HepG2 (cell line): ENCODE results near the gene ZDHHC19. TPM values are rescaled to one million over a fixed set of nuclear protein-coding genes. Genes with fewer than 3 reads are reported as not detected.
A peak's percentile ranks its signal among the peaks of the same experiment; 100 is the strongest.

ENCODE experiments used
- ATAC-seq: fragments of 200-7000 bp; cut with Tn5 transposase; 3 replicates; pipeline ENCODE4 v1.9.1; 2020; ENCODE audit warnings: mild to moderate bottlenecking, moderate library complexity
- BruUV-seq: library from RNA; stranded (reverse); fragments of 400-500 nt; replicated peaks from 2 replicates; lab custom pipeline; 2021; lab: Mats Ljungman, UMichigan
- CTCF ChIA-PET: fragments of 300-600 bp; formaldehyde crosslinking; extraction: SDS; loops from one replicate; lab custom pipeline; 2021; ENCODE audit warnings: low total read pairs, inconsistent platforms, low intra/inter-chr PET ratio; lab: Yijun Ruan, JAX
- POLR2A ChIA-PET: fragments of 350-600 bp; sonication (Branson Sonifier 250); formaldehyde crosslinking; loops from one replicate; lab custom pipeline; 2020; ENCODE audit warnings: antibody characterized with exemption, inconsistent platforms; lab: Yijun Ruan, JAX
- DNase-seq: peaks from one replicate; pipeline ENCODE4 v3.0.0-alpha.2; 2015; ENCODE audit warnings: low spot score
- FAIRE-seq: peaks from 3 replicates; lab custom pipeline; 2011; peaks lifted over from hg19 to GRCh38; lab: Jason Lieb, UNC
- H2AFZ ChIP-seq: one replicate; pipeline ENCODE4 v1.6.1; 2011; ENCODE audit warnings: low read length, inconsistent platforms
- H3K27ac ChIP-seq: fragments of 300-600 bp; 3 replicates; pipeline ENCODE4 v1.8.0; 2011; ENCODE audit warnings: mixed run types, mild to moderate bottlenecking, mixed read lengths, low read length, inconsistent platforms; ENCODE audit not compliant: insufficient read depth; ENCODE audit errors: extremely low read length
- H3K27me3 ChIP-seq, 2 experiments: fragments of 200-600 bp in 1 of 2; 2 replicates in 1 of 2; 3 replicates in 1 of 2; pipeline versions ENCODE4 v1.6.0 to v1.8.0; 2011; ENCODE audit warnings: low read length in 2 of 2, mild to moderate bottlenecking in 2 of 2, moderate library complexity in 2 of 2, inconsistent platforms in 1 of 2; ENCODE audit not compliant: insufficient read depth in 2 of 2, control insufficient read depth in 1 of 2
- H3K36me3 ChIP-seq, 2 experiments: fragments of 200-600 bp in 1 of 2; replicated peaks in 1 of 2; 2 replicates in 1 of 2; 3 replicates in 1 of 2; pipeline versions ENCODE4 v1.5.1 to v1.8.0; 2011; ENCODE audit warnings: low read length in 2 of 2, inconsistent platforms in 1 of 2; ENCODE audit not compliant: insufficient read depth in 2 of 2, control insufficient read depth in 1 of 2
- H3K4me1 ChIP-seq: 2 replicates; pipeline ENCODE4 v1.5.1; 2012; ENCODE audit warnings: low read length, inconsistent platforms; ENCODE audit not compliant: insufficient read depth
- H3K4me2 ChIP-seq: 2 replicates; pipeline ENCODE4 v1.6.0; 2011; ENCODE audit warnings: low read depth, low read length, inconsistent platforms
- H3K4me3 ChIP-seq, 3 experiments: fragments of 200-600 bp in 1 of 3; sonication (generic), shearing (Covaris generic) in 1 of 3; replicated peaks in 1 of 3; 2 replicates each; pipeline ENCODE4 v1.5.1; 2011 to 2016; ENCODE audit warnings: low read length in 3 of 3, inconsistent platforms in 2 of 3, low read depth in 2 of 3, mild to moderate bottlenecking in 2 of 3, control low read depth in 1 of 3, mixed read lengths in 1 of 3; ENCODE audit not compliant: insufficient read depth in 1 of 3
- H3K79me2 ChIP-seq: one replicate; pipeline ENCODE4 v1.6.1; 2011; ENCODE audit warnings: low read length, inconsistent platforms; ENCODE audit not compliant: insufficient read depth
- H3K9ac ChIP-seq: 2 replicates; pipeline ENCODE4 v1.6.0; 2011; ENCODE audit warnings: mild to moderate bottlenecking, low read depth, low read length, inconsistent platforms; ENCODE audit not compliant: insufficient read depth
- H3K9me3 ChIP-seq: 2 replicates; pipeline ENCODE4 v1.5.1; 2012; ENCODE audit warnings: mild to moderate bottlenecking, low read length
- H4K20me1 ChIP-seq: 2 replicates; pipeline ENCODE4 v1.6.0; 2011; ENCODE audit warnings: inconsistent platforms, mild to moderate bottlenecking, low read length, moderate library complexity; ENCODE audit not compliant: insufficient read depth
- HNF4A ChIP-seq: sonication (generic); formaldehyde crosslinking; IDR thresholded peaks from 2 replicates; pipeline ENCODE4 v1.4.0; 2020; ENCODE audit warnings: missing genetic modification reagents
- WGBS: methylation state at CpG from one replicate; pipeline ENCODE4 v1.1.6; 2017; ENCODE audit warnings: low lambda C conversion rate; 5-methylcytosine and 5-hydroxymethylcytosine counted together
- in situ Hi-C: cut with HindIII; loops from 2 replicates; pipeline ENCODE4 v1.10.0; 2017; ENCODE audit warnings: low pct_unique_long_range_greater_than_20kb; ENCODE audit not compliant: extremely low pct_ligation_motif_present
- intact Hi-C: fragments of 100-400 bp; cut with micrococcal nuclease; formaldehyde crosslinking; loops from one replicate; pipeline ENCODE4 v1.10.0; 2022; ENCODE audit not compliant: unreplicated experiment
- polyA plus RNA-seq, 8 experiments: library from polyadenylated mRNA; depleted of rRNA in 3 of 8; stranded (reverse) in 7 of 8; unstranded in 1 of 8; fragments of >200 nt; fragmentation: Illumina TruSeq in 4 of 8; extraction: Trizol in 4 of 8; gene quantifications; 2 replicates each; pipeline versions ENCODE4 v1.2.1 to v1.2.3, GENCODE V29; 2011 to 2016; ENCODE audit warnings: low read depth in 4 of 8, missing spikeins in 1 of 8, mixed read lengths in 1 of 8; ENCODE audit not compliant: insufficient read depth in 1 of 8
- total RNA-seq, 5 experiments: library from RNA; depleted of rRNA; stranded (reverse); fragments of >200 nt; fragmentation: Illumina TruSeq; extraction: Trizol; gene quantifications; 2 replicates each; pipeline ENCODE4 v1.2.3, GENCODE V29; 2016; ENCODE audit warnings: low read depth in 1 of 5
- TF ChIP-seq, protein P1 (sequence below): sonication (generic); formaldehyde crosslinking; IDR thresholded peaks from one replicate; pipeline ENCODE4 v1.5.1; 2020; ENCODE audit warnings: mild to moderate bottlenecking, missing genetic modification reagents; ENCODE audit errors: not compliant biosample characterization

The ZDHHC19 gene
- total and polyA plus RNA-seq, 2 of the 13 experiments (the other 11 are each of a cell fraction or from before 2014, with no cell fraction given), result 0.22 to 0.53 TPM

DNA sequence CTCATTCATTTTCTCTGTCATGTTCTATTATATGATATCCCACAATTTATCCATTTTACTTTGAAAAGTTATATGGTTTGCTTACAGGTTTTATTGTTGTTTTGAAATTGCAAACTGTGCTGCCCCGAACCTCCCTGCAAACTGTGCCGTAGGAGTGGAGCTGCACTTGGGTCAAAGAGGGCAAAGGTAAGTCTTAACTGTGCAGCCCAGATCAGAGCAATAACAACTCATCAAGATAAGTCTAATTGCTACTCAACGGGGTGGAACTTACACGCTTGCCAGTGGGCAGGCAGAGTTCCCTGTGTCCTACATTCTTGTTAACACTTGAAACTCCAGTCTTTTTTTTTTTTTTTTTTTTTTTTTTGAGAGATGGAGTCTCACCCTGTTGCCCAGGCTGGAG is 33.2 kb downstream of the ZDHHC19 start:
- Histone ChIP-seq H3K9me3 (no peaks in the 10 kb centered on the region), H3K79me2 (no peaks in the 10 kb centered on the region), H3K4me1 (peaks cover 26% of the 10 kb centered on the region), H3K4me2 (peak overlapping the region; percentile 51), H4K20me1 (no peaks in the 10 kb centered on the region), H3K36me3 (no peaks in the 10 kb centered on the region), H3K9ac (no peak overlapping the region), H3K27me3 (peaks cover 0 to 16% of the 10 kb centered on the region in 2 experiments; a peak in 1 of 5 replicates), H3K27ac (no peak overlapping the region), H2AFZ (no peak overlapping the region), H3K4me3 (no peak overlapping the region)
- peak; percentile 45 for ATAC-seq
- TF ChIP-seq HNF4A (CRISPR knock-in tag), result peak; percentile 33
- TF ChIP-seq, protein P1, sequence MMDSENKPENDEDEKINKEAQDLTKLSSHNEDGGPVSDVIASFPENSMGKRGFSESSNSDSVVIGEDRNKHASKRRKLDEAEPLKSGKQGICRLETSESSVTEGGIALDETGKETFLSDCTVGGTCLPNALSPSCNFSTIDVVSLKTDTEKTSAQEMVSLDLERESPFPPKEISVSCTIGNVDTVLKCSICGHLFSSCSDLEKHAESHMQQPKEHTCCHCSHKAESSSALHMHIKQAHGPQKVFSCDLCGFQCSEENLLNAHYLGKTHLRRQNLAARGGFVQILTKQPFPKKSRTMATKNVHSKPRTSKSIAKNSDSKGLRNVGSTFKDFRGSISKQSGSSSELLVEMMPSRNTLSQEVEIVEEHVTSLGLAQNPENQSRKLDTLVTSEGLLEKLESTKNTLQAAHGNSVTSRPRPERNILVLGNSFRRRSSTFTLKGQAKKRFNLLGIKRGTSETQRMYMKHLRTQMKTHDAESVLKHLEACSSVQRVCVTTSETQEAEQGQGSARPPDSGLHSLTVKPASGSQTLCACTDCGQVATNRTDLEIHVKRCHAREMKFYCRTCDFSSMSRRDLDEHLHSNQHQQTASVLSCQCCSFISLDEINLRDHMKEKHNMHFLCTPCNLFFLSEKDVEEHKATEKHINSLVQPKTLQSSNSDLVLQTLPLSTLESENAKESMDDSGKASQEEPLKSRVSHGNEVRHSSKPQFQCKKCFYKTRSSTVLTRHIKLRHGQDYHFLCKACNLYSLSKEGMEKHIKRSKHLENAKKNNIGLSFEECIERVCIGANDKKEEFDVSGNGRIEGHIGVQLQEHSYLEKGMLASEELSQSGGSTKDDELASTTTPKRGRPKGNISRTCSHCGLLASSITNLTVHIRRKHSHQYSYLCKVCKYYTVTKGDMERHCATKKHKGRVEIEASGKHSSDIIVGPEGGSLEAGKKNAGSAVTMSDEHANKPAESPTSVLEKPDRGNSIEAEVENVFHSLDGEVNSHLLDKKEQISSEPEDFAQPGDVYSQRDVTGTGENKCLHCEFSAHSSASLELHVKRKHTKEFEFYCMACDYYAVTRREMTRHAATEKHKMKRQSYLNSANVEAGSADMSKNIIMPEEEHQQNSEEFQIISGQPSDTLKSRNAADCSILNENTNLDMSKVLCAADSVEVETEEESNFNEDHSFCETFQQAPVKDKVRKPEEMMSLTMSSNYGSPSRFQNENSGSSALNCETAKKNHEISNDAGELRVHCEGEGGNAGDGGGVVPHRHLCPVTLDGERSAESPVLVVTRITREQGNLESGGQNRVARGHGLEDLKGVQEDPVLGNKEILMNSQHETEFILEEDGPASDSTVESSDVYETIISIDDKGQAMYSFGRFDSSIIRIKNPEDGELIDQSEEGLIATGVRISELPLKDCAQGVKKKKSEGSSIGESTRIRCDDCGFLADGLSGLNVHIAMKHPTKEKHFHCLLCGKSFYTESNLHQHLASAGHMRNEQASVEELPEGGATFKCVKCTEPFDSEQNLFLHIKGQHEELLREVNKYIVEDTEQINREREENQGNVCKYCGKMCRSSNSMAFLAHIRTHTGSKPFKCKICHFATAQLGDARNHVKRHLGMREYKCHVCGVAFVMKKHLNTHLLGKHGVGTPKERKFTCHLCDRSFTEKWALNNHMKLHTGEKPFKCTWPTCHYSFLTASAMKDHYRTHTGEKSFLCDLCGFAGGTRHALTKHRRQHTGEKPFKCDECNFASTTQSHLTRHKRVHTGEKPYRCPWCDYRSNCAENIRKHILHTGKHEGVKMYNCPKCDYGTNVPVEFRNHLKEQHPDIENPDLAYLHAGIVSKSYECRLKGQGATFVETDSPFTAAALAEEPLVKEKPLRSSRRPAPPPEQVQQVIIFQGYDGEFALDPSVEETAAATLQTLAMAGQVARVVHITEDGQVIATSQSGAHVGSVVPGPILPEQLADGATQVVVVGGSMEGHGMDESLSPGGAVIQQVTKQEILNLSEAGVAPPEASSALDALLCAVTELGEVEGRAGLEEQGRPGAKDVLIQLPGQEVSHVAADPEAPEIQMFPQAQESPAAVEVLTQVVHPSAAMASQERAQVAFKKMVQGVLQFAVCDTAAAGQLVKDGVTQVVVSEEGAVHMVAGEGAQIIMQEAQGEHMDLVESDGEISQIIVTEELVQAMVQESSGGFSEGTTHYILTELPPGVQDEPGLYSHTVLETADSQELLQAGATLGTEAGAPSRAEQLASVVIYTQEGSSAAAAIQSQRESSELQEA, result no peak
- DNase-seq, result no peak
- FAIRE-seq, result no peak
- in situ Hi-C loops, result no loop called here
- WGBS, result 0% methylated on average over 4 of the region's 4 CpGs
- BruUV-seq, result no TSS peak
- intact Hi-C loops, result loop anchor here (10.0 kb wide), 1 partner anchor 53 kb away; no protein-coding TSS in a partner anchor
- CTCF ChIA-PET, result no interaction called here
- POLR2A ChIA-PET, result no interaction called here
